HCT116 (cell line): ENCODE data around the gene GINS3. TPM values are rescaled to one million over a fixed set of nuclear protein-coding genes. Genes with fewer than 3 reads are reported as not detected.

Experiments used
- ATAC-seq: fragments of 200-7000 bp; cut with Tn5 transposase; 2 replicates; pipeline ENCODE4 v1.9.1; 2020; ENCODE audit warnings: mild to moderate bottlenecking, moderate library complexity
- BruUV-seq: library from RNA; stranded (reverse); fragments of 400-500 nt; replicated peaks from 2 replicates; lab custom pipeline; 2021; lab: Mats Ljungman, UMichigan
- CTCF ChIA-PET: fragments of 300-600 bp; sonication (Branson Sonifier 250); formaldehyde crosslinking; loops from one replicate; lab custom pipeline; 2021; ENCODE audit warnings: antibody characterized with exemption; lab: Charles Lee
- POLR2A ChIA-PET: fragments of 300-600, 350-600 bp; sonication (Branson Sonifier 250); formaldehyde crosslinking; loops from one replicate; lab custom pipeline; 2021; ENCODE audit warnings: antibody characterized with exemption; lab: Charles Lee
- RAD21 ChIA-PET, 2 experiments: fragments of 300-600 bp; sonication (Branson Sonifier 250); formaldehyde crosslinking; loops; one replicate each; lab custom pipeline; 2023; ENCODE audit warnings: low total read pairs in 2 of 2; ENCODE audit not compliant: uncharacterized antibody in 2 of 2, unreplicated experiment in 2 of 2, low non-redundant PET in 1 of 2; lab: Charles Lee
- DNase-seq: peaks from one replicate; pipeline ENCODE4 v3.0.0-alpha.2; 2010; ENCODE audit warnings: low read depth, low spot score
- H2AFZ ChIP-seq: fragments of 200-600 bp; shearing (Covaris generic), sonication (generic); 2 replicates; pipeline ENCODE4 v1.6.1; 2017; ENCODE audit warnings: low read depth, mixed run types, mixed read lengths, antibody characterized with exemption, low read length; ENCODE audit not compliant: poor library complexity, severe bottlenecking
- H3K27ac ChIP-seq: 2 replicates; pipeline ENCODE4 v1.5.1; 2012; ENCODE audit warnings: low read depth, low read length
- H3K27me3 ChIP-seq: fragments of 200-600 bp; sonication (generic); 2 replicates; pipeline ENCODE4 v1.6.1; 2016; ENCODE audit warnings: mixed run types, low read length, mixed read lengths; ENCODE audit not compliant: insufficient read depth
- H3K36me3 ChIP-seq, 2 experiments: fragments of 200-500 bp in 1 of 2; fragments of 200-600 bp in 1 of 2; sonication (Bioruptor generic) in 1 of 2; sonication (generic) in 1 of 2; 2 replicates each; pipeline versions ENCODE4 v1.5.1 to v1.6.1; 2014 to 2016; ENCODE audit warnings: low read length in 2 of 2, inconsistent platforms in 1 of 2, mixed read lengths in 1 of 2, mixed run types in 1 of 2; ENCODE audit not compliant: insufficient read depth in 2 of 2, control insufficient read depth in 1 of 2
- H3K4me1 ChIP-seq, 2 experiments: fragments of 200-600 bp in 1 of 2; sonication (generic) in 1 of 2; 2 replicates each; pipeline versions ENCODE4 v1.5.1 to v1.6.1; 2012 to 2017; ENCODE audit warnings: low read length in 2 of 2, inconsistent platforms in 1 of 2, mild to moderate bottlenecking in 1 of 2, mixed read lengths in 1 of 2, mixed run types in 1 of 2, moderate library complexity in 1 of 2; ENCODE audit not compliant: insufficient read depth in 2 of 2, control insufficient read depth in 1 of 2
- H3K4me2 ChIP-seq: fragments of 200-600 bp; sonication (generic); 2 replicates; pipeline ENCODE4 v1.6.1; 2017; ENCODE audit warnings: mixed run types, low read length, mixed read lengths
- H3K4me3 ChIP-seq, 2 experiments: fragments of 200-600 bp in 1 of 2; sonication (generic) in 1 of 2; replicated peaks in 1 of 2; 2 replicates each; pipeline ENCODE4 v1.5.1; 2011 to 2016; ENCODE audit warnings: low read length in 2 of 2, control low read depth in 1 of 2, low read depth in 1 of 2, mild to moderate bottlenecking in 1 of 2, mixed read lengths in 1 of 2, mixed run types in 1 of 2
- H3K79me2 ChIP-seq: fragments of 200-600 bp; sonication (generic); 2 replicates; pipeline ENCODE4 v1.6.1; 2017; ENCODE audit warnings: mild to moderate bottlenecking, mixed run types, low read length, moderate library complexity, mixed read lengths; ENCODE audit not compliant: insufficient read depth
- H3K9ac ChIP-seq: fragments of 200-600 bp; sonication (generic); 2 replicates; pipeline ENCODE4 v1.6.1; 2016; ENCODE audit warnings: low read length, mixed read lengths
- H3K9me2 ChIP-seq: fragments of 200-600 bp; sonication (generic), shearing (Covaris generic); 2 replicates; pipeline ENCODE4 v1.6.1; 2017; ENCODE audit warnings: mixed run types, mild to moderate bottlenecking, moderate library complexity; ENCODE audit not compliant: insufficient read depth
- H3K9me3 ChIP-seq, 2 experiments: fragments of 200-500 bp in 1 of 2; fragments of 200-600 bp in 1 of 2; sonication (Bioruptor generic) in 1 of 2; sonication (generic) in 1 of 2; 2 replicates each; pipeline ENCODE4 v1.6.1; 2014 to 2017; ENCODE audit warnings: low read length in 2 of 2, mixed read lengths in 2 of 2, inconsistent platforms in 1 of 2, low read depth in 1 of 2, mild to moderate bottlenecking in 1 of 2, mixed run types in 1 of 2, moderate library complexity in 1 of 2; ENCODE audit not compliant: control insufficient read depth in 1 of 2, insufficient read depth in 1 of 2
- H4K20me1 ChIP-seq: fragments of 200-600 bp; sonication (generic), shearing (Covaris generic); 2 replicates; pipeline ENCODE4 v1.6.1; 2017; ENCODE audit warnings: mixed run types, mild to moderate bottlenecking, moderate library complexity; ENCODE audit not compliant: insufficient read depth
- CTCF ChIP-seq, 3 experiments: fragments of 200-600 bp in 1 of 3; sonication (generic) in 1 of 3; IDR thresholded peaks in 2 of 3; conservative IDR thresholded peaks in 1 of 3; 2 replicates each; pipeline ENCODE4 v1.5.1; 2012 to 2017; ENCODE audit warnings: low read depth in 2 of 3, low read length in 2 of 3, antibody characterized with exemption in 1 of 3, borderline replicate concordance in 1 of 3, control low read depth in 1 of 3, mild to moderate bottlenecking in 1 of 3, mixed read lengths in 1 of 3, mixed run types in 1 of 3, moderate library complexity in 1 of 3; ENCODE audit not compliant: insufficient read depth in 1 of 3
- RAD21 ChIP-seq: IDR thresholded peaks from 2 replicates; pipeline ENCODE4 v1.6.1; 2012; ENCODE audit warnings: low read depth, mild to moderate bottlenecking
- TCF7L2 ChIP-seq: IDR thresholded peaks from 2 replicates; pipeline ENCODE4 v1.7.0; 2011; ENCODE audit warnings: borderline replicate concordance, inconsistent platforms; ENCODE audit not compliant: insufficient read depth, insufficient read length; ENCODE audit errors: extremely low read depth
- YY1 ChIP-seq: IDR thresholded peaks from 2 replicates; pipeline ENCODE4 v1.6.1; 2011; ENCODE audit warnings: low read length, low read depth, moderate library complexity, mild to moderate bottlenecking; ENCODE audit not compliant: insufficient replicate concordance; ENCODE audit errors: extremely low read depth
- ZNF274 ChIP-seq: fragments of 200-500 bp; sonication (Bioruptor generic); IDR thresholded peaks from 2 replicates; pipeline ENCODE4 v1.6.1; 2014; ENCODE audit warnings: mild to moderate bottlenecking, low read depth, low read length, inconsistent platforms
- intact Hi-C: fragments of 100-400 bp; cut with micrococcal nuclease; formaldehyde crosslinking; loops from 2 replicates; pipeline ENCODE4 v1.10.0; 2022
- total RNA-seq: library from RNA; stranded (reverse); gene quantifications from one replicate; pipeline ENCODE4 v1.2.1, GENCODE V29; 2021; ENCODE audit not compliant: unreplicated experiment
- TF ChIP-seq, protein P1 (sequence below): IDR thresholded peaks from 2 replicates; pipeline ENCODE4 v1.6.1; 2012
- TF ChIP-seq, protein P2 (sequence below): IDR thresholded peaks from 2 replicates; pipeline ENCODE4 v1.6.1; 2011; ENCODE audit warnings: mild to moderate bottlenecking, low read length, moderate library complexity; ENCODE audit not compliant: insufficient replicate concordance; ENCODE audit errors: extremely low read depth

Gene GINS3
- total RNA-seq, 1 experiment from 2014 or later, result 12.1 TPM

GRCh38 chr16:58365623-58366022 lies 26.6 kb upstream of the GINS3 start:
- BruUV-seq, result no TSS peak
- RAD21 ChIA-PET, result no interaction called here
- TF ChIP-seq TCF7L2 (no peak), ZNF274 (no peak)

GRCh38 chr16:58366247-58367031 lies 25.8 kb upstream of the GINS3 start:
- H3K27ac ChIP-seq, result no peak overlapping the region

More at GRCh38 chr16:58365623-58366022, 26.6 kb upstream of the GINS3 start:
- H2AFZ ChIP-seq, result no peak overlapping the region
- ATAC-seq, result no peak
- no peaks in the 10 kb centered on the region; the same call in 1 of the 2 replicates for H3K9me2 ChIP-seq
- H3K4me2 ChIP-seq, result no peak overlapping the region
- H3K79me2 ChIP-seq, result no peaks in the 10 kb centered on the region
- H3K27me3 ChIP-seq, result peaks cover 11% of the 10 kb centered on the region; the same call in 1 of the 2 replicates
- H3K4me1 ChIP-seq, result peaks cover 0 to 7% of the 10 kb centered on the region in 2 experiments; a peak in 2 of 4 replicates
- no peaks in the 10 kb centered on the region for H3K36me3 ChIP-seq
- POLR2A ChIA-PET, result no interaction called here
- H3K9ac ChIP-seq, result no peak overlapping the region
- intact Hi-C loops, result no loop called here
- no peak for DNase-seq
- CTCF ChIA-PET, result interaction anchor here (1.1 kb wide), 1 partner anchor 29 kb away, joined by 3 read pairs; no protein-coding TSS in a partner anchor
- no peak overlapping the region for H3K4me3 ChIP-seq
- no peak overlapping the region for H3K27ac ChIP-seq
- H3K9me3 ChIP-seq, result peaks cover 0 to 5% of the 10 kb centered on the region in 2 experiments; a peak in 1 of 4 replicates
- no peaks in the 10 kb centered on the region for H4K20me1 ChIP-seq

More at GRCh38 chr16:58366247-58367031, 25.8 kb upstream of the GINS3 start:
- ChIA-PET POLR2A (no interaction called here), CTCF (interaction anchor here (1.1 to 1.4 kb wide), 2 partner anchors 26 to 30 kb away, joined by 3 read pairs; partner anchors contain the start of gene GINS3), RAD21 (no interaction called here)
- Histone ChIP-seq H3K9ac (no peak overlapping the region), H3K27me3 (peaks cover 11% of the 10 kb centered on the region; the same call in 1 of the 2 replicates), H3K9me2 (no peaks in the 10 kb centered on the region; the same call in 1 of the 2 replicates), H3K4me3 (no peak overlapping the region), H3K36me3 (no peaks in the 10 kb centered on the region), H3K4me2 (no peak overlapping the region), H3K4me1 (peaks cover 0 to 7% of the 10 kb centered on the region in 2 experiments; a peak in 2 of 4 replicates), H4K20me1 (no peaks in the 10 kb centered on the region), H2AFZ (no peak overlapping the region), H3K79me2 (no peaks in the 10 kb centered on the region), H3K9me3 (no peaks in the 10 kb centered on the region; a peak in 1 of 4 replicates)
- ATAC-seq, result no peak
- no peak for DNase-seq
- TF ChIP-seq, protein P1, sequence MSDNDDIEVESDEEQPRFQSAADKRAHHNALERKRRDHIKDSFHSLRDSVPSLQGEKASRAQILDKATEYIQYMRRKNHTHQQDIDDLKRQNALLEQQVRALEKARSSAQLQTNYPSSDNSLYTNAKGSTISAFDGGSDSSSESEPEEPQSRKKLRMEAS, result no peak
- no peak for TF ChIP-seq CTCF (IDR thresholded peaks at IDR 0.05 in 2 of 3, conservative IDR thresholded peaks at IDR 0.05 in 1 of 3; ENCODE audit: borderline replicate concordance in 1 of 3, insufficient read depth in 1 of 3, low read depth in 2 of 3, low read length in 2 of 3)
- TF ChIP-seq RAD21, result no peak
- TF ChIP-seq YY1, result no peak
- TF ChIP-seq, protein P2, sequence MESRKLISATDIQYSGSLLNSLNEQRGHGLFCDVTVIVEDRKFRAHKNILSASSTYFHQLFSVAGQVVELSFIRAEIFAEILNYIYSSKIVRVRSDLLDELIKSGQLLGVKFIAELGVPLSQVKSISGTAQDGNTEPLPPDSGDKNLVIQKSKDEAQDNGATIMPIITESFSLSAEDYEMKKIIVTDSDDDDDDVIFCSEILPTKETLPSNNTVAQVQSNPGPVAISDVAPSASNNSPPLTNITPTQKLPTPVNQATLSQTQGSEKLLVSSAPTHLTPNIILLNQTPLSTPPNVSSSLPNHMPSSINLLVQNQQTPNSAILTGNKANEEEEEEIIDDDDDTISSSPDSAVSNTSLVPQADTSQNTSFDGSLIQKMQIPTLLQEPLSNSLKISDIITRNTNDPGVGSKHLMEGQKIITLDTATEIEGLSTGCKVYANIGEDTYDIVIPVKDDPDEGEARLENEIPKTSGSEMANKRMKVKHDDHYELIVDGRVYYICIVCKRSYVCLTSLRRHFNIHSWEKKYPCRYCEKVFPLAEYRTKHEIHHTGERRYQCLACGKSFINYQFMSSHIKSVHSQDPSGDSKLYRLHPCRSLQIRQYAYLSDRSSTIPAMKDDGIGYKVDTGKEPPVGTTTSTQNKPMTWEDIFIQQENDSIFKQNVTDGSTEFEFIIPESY, result no peak
- intact Hi-C loops, result no loop called here
- no TSS peak for BruUV-seq
